Right lung (tissue), 5 donors: ENCODE results near the gene TDRD12. TPM values are rescaled to one million over a fixed set of nuclear protein-coding genes. Genes with fewer than 3 reads are reported as not detected.

Experiments
- DNase-seq, 2 donors: peaks; one replicate each; pipeline ENCODE4 v3.0.0-alpha.2; 2013
- polyA plus RNA-seq, 5 donors: library from polyadenylated mRNA; unstranded; fragments of 120-200 nt; gene quantifications; one replicate each; pipeline versions ENCODE4 v1.2.1 to v1.2.3, GENCODE V29; 2013; ENCODE audit warnings: inconsistent platforms in 1 of 5, low replicate concordance in 1 of 5; ENCODE audit not compliant: insufficient read length in 5 of 5, insufficient read depth in 1 of 5

The TDRD12 gene
- polyA plus RNA-seq, 5 donors: 0.33 to 0.85 (median 0.60) TPM

- no peak for DNase-seq
Measured at GRCh38 chr19:32809754-32810153, 90.2 kb downstream of the TDRD12 start.

GRCh38 chr19:32810452-32810851 is 90.9 kb downstream of the TDRD12 start:
- DNase-seq: no peak

GRCh38 chr19:32811151-32811550 is 91.6 kb downstream of the TDRD12 start:
- DNase-seq: no peak

- no peak for DNase-seq
Measured at GRCh38 chr19:32812036-32812435, 92.5 kb downstream of the TDRD12 start.

GRCh38 chr19:32812571-32812970 is 93.0 kb downstream of the TDRD12 start:
- DNase-seq: no peak

- DNase-seq: no peak
Measured at GRCh38 chr19:32813862-32814425, 94.4 kb downstream of the TDRD12 start.

GRCh38 chr19:32814624-32815023 is 95.1 kb downstream of the TDRD12 start:
- DNase-seq: no peak

GRCh38 chr19:32816555-32817099 is 97.1 kb downstream of the TDRD12 start:
- no peak for DNase-seq

- DNase-seq: no peak
Measured at GRCh38 chr19:32817569-32818476, 98.3 kb downstream of the TDRD12 start.

- DNase-seq: no peak
Measured at GRCh38 chr19:32818536-32818935, 99.0 kb downstream of the TDRD12 start.

GRCh38 chr19:32819419-32820400 is 100.1 kb downstream of the TDRD12 start:
- no peak for DNase-seq

GRCh38 chr19:32822916-32823746 is 103.6 kb downstream of the TDRD12 start:
- no peak for DNase-seq

GRCh38 chr19:32823747-32824102 is 104.2 kb downstream of the TDRD12 start:
- DNase-seq: no peak

- DNase-seq: no peak
Measured at GRCh38 chr19:32824191-32824751, 104.7 kb downstream of the TDRD12 start.

- no peak for DNase-seq
Measured at GRCh38 chr19:32824916-32825608, 105.5 kb downstream of the TDRD12 start.

- DNase-seq: no peak
Measured at GRCh38 chr19:32828139-32828538, 108.6 kb downstream of the TDRD12 start.

- no peak for DNase-seq
Measured at GRCh38 chr19:32828643-32829344, 109.2 kb downstream of the TDRD12 start.

GRCh38 chr19:32829345-32829896 is 109.9 kb downstream of the TDRD12 start:
- no peak for DNase-seq
